ENCODE data around the gene CELF5. TPM values are rescaled to one million over a fixed set of nuclear protein-coding genes. Genes with fewer than 3 reads are reported as not detected.

The CELF5 gene
- total and polyA plus RNA-seq, 10 of the 15 experiments (the other 5 are each of a cell fraction or from before 2014, with no cell fraction given): 0.01 to 0.04 TPM; not detected in 8

GRCh38 chr19:3319643-3320353, 95.3 kb downstream of the CELF5 start:
- 14% methylated on average over 15 of the region's 18 CpGs for WGBS (ENCODE audit: insufficient coverage, insufficient replicate concordance, low lambda C conversion rate, missing lambda C conversion rate)

GRCh38 chr19:3320354-3320670, 95.9 kb downstream of the CELF5 start:
- intact Hi-C loops (cut with micrococcal nuclease; ENCODE audit: unreplicated experiment) (no loop called here), in situ Hi-C loops (cut with MboI) (no loop called here)
- SMC1A ChIA-PET (ENCODE audit: uncharacterized antibody, unreplicated experiment): no interaction called here
- TF ChIP-seq SREBF1 (IDR thresholded peaks at IDR 0.05; ENCODE audit: low read length): no peak
- TF ChIP-seq BCL3 (IDR thresholded peaks at IDR 0.05; ENCODE audit: borderline replicate concordance, insufficient read depth, low read depth, low read length, poor library complexity, severe bottlenecking): no peak
- no peak for TF ChIP-seq MYB (IDR thresholded peaks at IDR 0.05; ENCODE audit: borderline replicate concordance, low read depth, low read length)
- no peak for TF ChIP-seq KDM1A (IDR thresholded peaks at IDR 0.05; ENCODE audit: borderline replicate concordance)
- no peak for TF ChIP-seq TCF3 (IDR thresholded peaks at IDR 0.05; ENCODE audit: borderline replicate concordance, insufficient read depth, low read depth, low read length)
- no peak for TF ChIP-seq BRCA1 (IDR thresholded peaks at IDR 0.05; ENCODE audit: low read depth, low read length)
- TF ChIP-seq IRF5 (IDR thresholded peaks at IDR 0.05; ENCODE audit: borderline replicate concordance): no peak
- no peak for TF ChIP-seq SIN3A (IDR thresholded peaks at IDR 0.05; ENCODE audit: low read depth, low read length)
- TF ChIP-seq CHD4 (IDR thresholded peaks at IDR 0.05): no peak

More at GRCh38 chr19:3319643-3320353, 95.3 kb downstream of the CELF5 start:
- H3K9me3 ChIP-seq (replicated peaks; ENCODE audit: control insufficient read depth, insufficient read depth, low read length): no peaks in the 10 kb centered on the region
- H3K36me3 ChIP-seq (ENCODE audit: control insufficient read depth in 2 of 2, insufficient read depth in 2 of 2, low read length in 1 of 2): no peaks in the 10 kb centered on the region
- ChIA-PET SMC1A (ENCODE audit: uncharacterized antibody, unreplicated experiment) (no interaction called here), CTCF (no interaction called here), RAD21 (ENCODE audit: unreplicated experiment) (no interaction called here), POLR2A (no interaction called here)
- no peak overlapping the region for H3K4me2 ChIP-seq (ENCODE audit: control insufficient read depth, insufficient read depth)
- in situ Hi-C loops (cut with MboI) (no loop called here), intact Hi-C loops (cut with micrococcal nuclease; ENCODE audit: unreplicated experiment) (no loop called here)
- no peaks in the 10 kb centered on the region for H3K27me3 ChIP-seq (replicated peaks in 1 of 2; ENCODE audit: control insufficient read depth in 2 of 2, insufficient read depth in 2 of 2, low read length in 1 of 2)
- no TSS peak for BruUV-seq (replicated peaks)
- H3K4me3 ChIP-seq: no peak overlapping the region
- no peaks in the 10 kb centered on the region for H3K79me2 ChIP-seq (ENCODE audit: control insufficient read depth, insufficient read depth, low read length)
- FAIRE-seq (no peak), DNase-seq (ENCODE audit: low read depth, low spot score) (no peak), ATAC-seq (no peak)
- H3K27ac ChIP-seq (ENCODE audit: control insufficient read depth, insufficient read depth): no peak overlapping the region
- H3K9ac ChIP-seq (ENCODE audit: control insufficient read depth, insufficient read depth, low read length): no peak overlapping the region
- no peak for TF ChIP-seq SUZ12 (IDR thresholded peaks at IDR 0.05; ENCODE audit: unreplicated experiment)
- no peak for TF ChIP-seq IRF3 (IDR thresholded peaks at IDR 0.05)
- no peak for TF ChIP-seq POU2F2 (IDR thresholded peaks at IDR 0.05; ENCODE audit: borderline replicate concordance, low read depth, low read length)
- no peak for TF ChIP-seq NBN (IDR thresholded peaks at IDR 0.05)
- no peak for TF ChIP-seq FOS (IDR thresholded peaks at IDR 0.05; ENCODE audit: borderline replicate concordance, extremely low read depth, insufficient read length)
- no peak for TF ChIP-seq ZNF622 (IDR thresholded peaks at IDR 0.05)
- TF ChIP-seq BRCA1 (IDR thresholded peaks at IDR 0.05; ENCODE audit: low read depth, low read length): no peak
- no peaks in the 10 kb centered on the region for H4K20me1 ChIP-seq (ENCODE audit: control insufficient read depth, insufficient read depth)
- no peaks in the 10 kb centered on the region for H3K4me1 ChIP-seq (ENCODE audit: control insufficient read depth, insufficient read depth, low read length)
- H2AFZ ChIP-seq (ENCODE audit: control insufficient read depth, low read depth, low read length): no peak overlapping the region

More at GRCh38 chr19:3320354-3320670, 95.9 kb downstream of the CELF5 start:
- no TSS peak for BruUV-seq (replicated peaks)
- Histone ChIP-seq H4K20me1 (ENCODE audit: control insufficient read depth, insufficient read depth) (no peaks in the 10 kb centered on the region), H3K4me3 (no peak overlapping the region), H3K27ac (ENCODE audit: control insufficient read depth, insufficient read depth) (no peak overlapping the region), H3K9ac (ENCODE audit: control insufficient read depth, insufficient read depth, low read length) (no peak overlapping the region), H3K9me3 (replicated peaks; ENCODE audit: control insufficient read depth, insufficient read depth, low read length) (no peaks in the 10 kb centered on the region), H3K4me2 (ENCODE audit: control insufficient read depth, insufficient read depth) (no peak overlapping the region), H2AFZ (ENCODE audit: control insufficient read depth, low read depth, low read length) (no peak overlapping the region), H3K36me3 (ENCODE audit: control insufficient read depth in 2 of 2, insufficient read depth in 2 of 2, low read length in 1 of 2) (no peaks in the 10 kb centered on the region), H3K4me1 (ENCODE audit: control insufficient read depth, insufficient read depth, low read length) (no peaks in the 10 kb centered on the region), H3K79me2 (ENCODE audit: control insufficient read depth, insufficient read depth, low read length) (no peaks in the 10 kb centered on the region), H3K27me3 (replicated peaks in 1 of 2; ENCODE audit: control insufficient read depth in 2 of 2, insufficient read depth in 2 of 2, low read length in 1 of 2) (no peaks in the 10 kb centered on the region)
- DNase-seq (ENCODE audit: low read depth, low spot score) (no peak), ATAC-seq (no peak), FAIRE-seq (no peak)
- POLR2A ChIA-PET: no interaction called here
- WGBS (ENCODE audit: insufficient coverage, insufficient replicate concordance, low lambda C conversion rate, missing lambda C conversion rate): 46% methylated on average over 8 of the region's 29 CpGs
- CTCF ChIA-PET: no interaction called here
- RAD21 ChIA-PET (ENCODE audit: unreplicated experiment): no interaction called here
